NB4 (cell line): ENCODE data around the gene ZNF148.

Experiments
- POLR2A ChIP-seq: IDR thresholded peaks from 2 replicates; pipeline ENCODE4 v1.6.1; 2011; ENCODE audit warnings: mild to moderate bottlenecking; ENCODE audit not compliant: insufficient read length; ENCODE audit errors: extremely low read depth
- TF ChIP-seq, protein P1 (sequence below): IDR thresholded peaks from one replicate; pipeline ENCODE4 v1.5.1; 2012; ENCODE audit warnings: low read depth, low read length

DNA sequence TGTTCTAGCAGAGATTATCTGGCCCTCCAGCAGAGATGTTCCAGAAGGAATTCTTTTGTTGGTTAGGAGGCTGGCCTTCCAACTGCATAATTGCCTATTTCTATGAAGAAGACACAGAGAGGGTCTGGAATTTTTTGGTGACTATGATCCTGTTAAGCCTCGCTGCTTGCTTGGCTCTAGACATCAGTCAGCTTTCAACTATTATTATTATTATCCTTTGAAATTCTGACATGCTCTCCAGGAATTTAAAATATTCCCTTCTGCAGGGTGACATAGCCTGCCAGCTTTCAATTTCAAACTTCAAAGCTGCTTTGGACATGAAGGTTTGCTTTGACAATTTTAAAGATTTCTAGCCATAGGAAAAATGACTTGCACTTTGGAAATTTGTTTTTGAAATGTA is 26.3 kb upstream of the ZNF148 start:
- TF ChIP-seq, protein P1, sequence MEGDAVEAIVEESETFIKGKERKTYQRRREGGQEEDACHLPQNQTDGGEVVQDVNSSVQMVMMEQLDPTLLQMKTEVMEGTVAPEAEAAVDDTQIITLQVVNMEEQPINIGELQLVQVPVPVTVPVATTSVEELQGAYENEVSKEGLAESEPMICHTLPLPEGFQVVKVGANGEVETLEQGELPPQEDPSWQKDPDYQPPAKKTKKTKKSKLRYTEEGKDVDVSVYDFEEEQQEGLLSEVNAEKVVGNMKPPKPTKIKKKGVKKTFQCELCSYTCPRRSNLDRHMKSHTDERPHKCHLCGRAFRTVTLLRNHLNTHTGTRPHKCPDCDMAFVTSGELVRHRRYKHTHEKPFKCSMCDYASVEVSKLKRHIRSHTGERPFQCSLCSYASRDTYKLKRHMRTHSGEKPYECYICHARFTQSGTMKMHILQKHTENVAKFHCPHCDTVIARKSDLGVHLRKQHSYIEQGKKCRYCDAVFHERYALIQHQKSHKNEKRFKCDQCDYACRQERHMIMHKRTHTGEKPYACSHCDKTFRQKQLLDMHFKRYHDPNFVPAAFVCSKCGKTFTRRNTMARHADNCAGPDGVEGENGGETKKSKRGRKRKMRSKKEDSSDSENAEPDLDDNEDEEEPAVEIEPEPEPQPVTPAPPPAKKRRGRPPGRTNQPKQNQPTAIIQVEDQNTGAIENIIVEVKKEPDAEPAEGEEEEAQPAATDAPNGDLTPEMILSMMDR = no peak
- no peak for TF ChIP-seq POLR2A
